Heart right ventricle (tissue), 16 donors: ENCODE data around the gene COG7. TPM values are rescaled to one million over a fixed set of nuclear protein-coding genes. Genes with fewer than 3 reads are reported as not detected.
"Not testable (repeated sequence)": the region's sequence is repeated elsewhere in the genome, so short reads cannot be mapped to it uniquely, and the experiment has no call there.

Experiments used
- ATAC-seq, 8 donors: fragments of 200-7000 bp; cut with Tn5 transposase; one replicate each; pipeline ENCODE4 v1.9.1; 2020; ENCODE audit warnings: mild to moderate bottlenecking in 8 of 8, moderate library complexity in 8 of 8, moderate number of reproducible peaks in 1 of 8
- DNase-seq, 2 donors: peaks; one replicate each; pipeline ENCODE4 v3.0.0-alpha.2; 2020
- H3K27ac ChIP-seq, 10 donors: fragments of 200-600 bp; sonication (generic) in 2 of 10; one replicate each; pipeline versions ENCODE4 v1.5.0 to v1.8.0; 2020 to 2022; ENCODE audit warnings: mild to moderate bottlenecking in 3 of 10
- H3K27me3 ChIP-seq, 7 donors: fragments of 200-600 bp; one replicate each; pipeline ENCODE4 v1.8.0; 2021 to 2022; ENCODE audit warnings: mild to moderate bottlenecking in 2 of 7
- H3K36me3 ChIP-seq, 9 donors: fragments of 200-600 bp; sonication (generic) in 1 of 9; one replicate each; pipeline versions ENCODE4 v1.5.0 to v1.8.0; 2020 to 2022; ENCODE audit warnings: mild to moderate bottlenecking in 2 of 9
- H3K4me1 ChIP-seq, 9 donors: fragments of 200-600 bp; sonication (generic) in 1 of 9; one replicate each; pipeline versions ENCODE4 v1.5.0 to v1.8.0; 2020 to 2022; ENCODE audit warnings: mild to moderate bottlenecking in 4 of 9
- H3K4me3 ChIP-seq, 10 donors: fragments of 200-600 bp; sonication (generic) in 2 of 10; one replicate each; pipeline versions ENCODE4 v1.5.0 to v1.8.0; 2020 to 2022; ENCODE audit warnings: mild to moderate bottlenecking in 7 of 10, moderate library complexity in 2 of 10
- H3K9me3 ChIP-seq, 11 donors: fragments of 200-600 bp in 10 of 11; sonication (generic) in 2 of 11; one replicate each; pipeline versions ENCODE4 v1.5.0 to v1.8.0; 2013 to 2022; ENCODE audit warnings: mild to moderate bottlenecking in 2 of 11, control low read depth in 1 of 11, moderate library complexity in 1 of 11
- CTCF ChIP-seq, 9 donors: fragments of 200-600 bp; sonication (generic) in 2 of 9; IDR thresholded peaks; one replicate each; pipeline versions ENCODE4 v1.5.0 to v1.8.0; 2021 to 2022; ENCODE audit warnings: antibody characterized with exemption in 9 of 9, mild to moderate bottlenecking in 5 of 9, moderate library complexity in 1 of 9
- WGBS, 2 donors: extraction: QIAGEN DNeasy Blood & Tissue Kit; methylation state at CpG; one replicate each; pipeline ENCODE4 v1.1.7; 2013; ENCODE audit warnings: inconsistent platforms in 1 of 2; 5-methylcytosine and 5-hydroxymethylcytosine counted together
- intact Hi-C, 10 donors: fragments of 100-400 bp; cut with DNase I; formaldehyde crosslinking; loops; one replicate each; pipeline versions ENCODE4 v1.11.1 to v1.14.2; 2022
- polyA plus RNA-seq, 2 donors: library from polyadenylated mRNA; stranded (reverse); fragments of 200-250 nt; gene quantifications; one replicate each; pipeline ENCODE4 v1.2.3, GENCODE V29; 2013
- total RNA-seq, 10 donors: library from RNA; stranded (reverse); fragmentation: NEBNext Ultra II Directional in 3 of 10; extraction: Animal tissue kit (Norgen Biotek cat#: 25700) in 3 of 10; gene quantifications; one replicate each; pipeline versions ENCODE4 v1.2.1 to v1.2.4, GENCODE V29; 2021 to 2023
- donor health status: Arrhythmogenic right ventricular cardiomyopathy.
- donor health status: ischemic (EF 13 %, LVEDD 7.1; RV severe dilation, severe dysfunction).
- donor health status: healthy with polysubstance abuse.
- donor health status: DM: no; HTN: yes; CAD: no.
- donor health status: DM: no; HTN: no; CAD: no.
- donor health status: ischemic (EF 25% LVEDD 6.9; RV normal size, moderate dysfunction).
- donor health status: ischemic (EF 25% LVEDD 5.7; RV mildly dilated, moderate dysfunction).
- donor health status: healthy.
- donor health status: DM: yes; HTN: yes; CAD: no.
- donor health status: Ischemic cardiomyopathy.
- donor health status: ischemic (EF 35%, LVEDD 5.7; RV mildly dilated, moderate dysfunction).
- donor health status: nonischemic (EF 11% LVEDD 7.7; RV severe dilation, severe dysfunction).
- donor health status: DM: yes; HTN: yes; CAD: no.
- donor health status: PGD.
- donor health status: ischemic (EF 29% LVEDD 5.4; RV normal size, mild dysfunction).
- donor health status: nonischemic (EF 23%, LVEDD 6.1; RV moderate dilation, normal function).

COG7 gene
- total and polyA plus RNA-seq, 12 donors, result 10.9 to 28.1 (median 12.9) TPM

- no peak for ATAC-seq
- no peak for TF ChIP-seq CTCF (IDR thresholded peaks at IDR 0.05)
- DNase-seq, result no peak
- no peak overlapping the region for H3K4me3 ChIP-seq
- no peak overlapping the region for H3K27ac ChIP-seq
- intact Hi-C loops, result no loop called here
- peaks cover 0 to 8% (median 2%) of the 10 kb centered on the region in 9 donors for H3K4me1 ChIP-seq
- no peaks in the 10 kb centered on the region for H3K9me3 ChIP-seq
- H3K36me3 ChIP-seq, result peaks cover 0 to 93% (median 62%) of the 10 kb centered on the region in 9 donors
- 69 to 78% methylated on average over 11 of the region's 11 CpGs for WGBS, 2 donors
- no peaks in the 10 kb centered on the region for H3K27me3 ChIP-seq
These were observed 49.4 kb downstream of the COG7 start for GRCh38 chr16:23403547-23403946.

GRCh38 chr16:23402100-23402499 is 50.9 kb downstream of the COG7 start:
- TF ChIP-seq CTCF (IDR thresholded peaks at IDR 0.05), result no peak
- 95 to 97% methylated on average over 2 of the region's 2 CpGs for WGBS, 2 donors
- intact Hi-C loops, result no loop called here
- peaks cover 0 to 12% (median 0%) of the 10 kb centered on the region in 9 donors for H3K4me1 ChIP-seq
- H3K4me3 ChIP-seq, result no peak overlapping the region
- no peaks in the 10 kb centered on the region for H3K27me3 ChIP-seq
- DNase-seq (no peak), ATAC-seq (no peak)
- H3K9me3 ChIP-seq, result no peaks in the 10 kb centered on the region
- no peak overlapping the region for H3K27ac ChIP-seq
- peaks cover 0 to 100% (median 63%) of the 10 kb centered on the region in 9 donors for H3K36me3 ChIP-seq

GRCh38 chr16:23401139-23401538 is 51.9 kb downstream of the COG7 start:
- intact Hi-C loops, result no loop called here

GRCh38 chr16:23400447-23400846 is 52.5 kb downstream of the COG7 start:
- Histone ChIP-seq H3K36me3 (peaks cover 0 to 100% (median 52%) of the 10 kb centered on the region in 9 donors), H3K4me1 (peaks cover 0 to 12% (median 0%) of the 10 kb centered on the region in 9 donors)
- intact Hi-C loops, H3K4me3 ChIP-seq, H3K9me3 ChIP-seq, DNase-seq, ATAC-seq, H3K27ac ChIP-seq, H3K27me3 ChIP-seq: not testable (repeated sequence)
- WGBS, 2 donors, result 92% methylated on average over 7 of the region's 7 CpGs

More at GRCh38 chr16:23401139-23401538, 51.9 kb downstream of the COG7 start:
- Histone ChIP-seq H3K4me3 (no peak overlapping the region), H3K4me1 (peaks cover 0 to 12% (median 0%) of the 10 kb centered on the region in 9 donors), H3K27ac (no peak overlapping the region), H3K27me3 (no peaks in the 10 kb centered on the region), H3K36me3 (peaks cover 0 to 100% (median 55%) of the 10 kb centered on the region in 9 donors), H3K9me3 (no peaks in the 10 kb centered on the region)
- WGBS, 2 donors, result 95 to 96% methylated on average over 8 of the region's 8 CpGs
- ATAC-seq (no peak), DNase-seq (no peak)
- no peak for TF ChIP-seq CTCF (IDR thresholded peaks at IDR 0.05)
